KBM-7 (cell line): ENCODE data around the gene ACADM.
"Not testable (repeated sequence)": the region's sequence is repeated elsewhere in the genome, so short reads cannot be mapped to it uniquely, and the experiment has no call there.

Experiments used
- DNase-seq: peaks from one replicate; pipeline ENCODE4 v3.0.0-alpha.2; 2015
- in situ Hi-C: fragments of 300-500 bp; cut with MboI; formaldehyde crosslinking; loops from 2 replicates; pipeline ENCODE4 v1.14.3; 2020; ENCODE audit warnings: low sequenced_read_pairs, low pct_unique_long_range_greater_than_20kb, mixed read lengths

ACADM gene

GRCh38 chr1:75724472-75725022 lies at the start of gene ACADM:
ACADM (plus strand) TSS chr1:75724709; CDS start chr1:75724788, 79 bp downstream.
- DNase-seq = peak; percentile 89
- in situ Hi-C loops = no loop called here

- in situ Hi-C loops = no loop called here
- no peak for DNase-seq
These were observed 47.1 kb upstream of the ACADM start for GRCh38 chr1:75677443-75677842.

DNA sequence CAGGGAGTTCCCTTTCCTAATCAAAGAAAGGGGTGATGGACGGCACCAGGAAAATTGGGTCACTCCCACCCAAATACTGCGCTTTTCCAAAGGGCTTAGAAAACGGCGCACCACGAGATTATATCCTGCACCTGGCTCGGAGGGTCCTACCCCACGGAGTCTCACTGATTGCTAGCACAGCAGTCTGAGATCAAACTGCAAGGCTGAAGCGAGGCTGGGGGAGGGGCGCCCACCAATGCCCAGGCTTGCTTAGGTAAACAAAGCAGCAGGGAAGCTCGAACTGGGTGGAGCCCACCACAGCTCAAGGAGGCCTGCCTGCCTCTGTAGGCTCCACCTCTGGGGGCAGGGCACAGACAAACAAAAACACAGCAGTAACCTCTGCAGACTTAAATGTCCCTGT lies 46.5 kb upstream of the ACADM start:
- DNase-seq, in situ Hi-C loops: not testable (repeated sequence)

GRCh38 chr1:75690547-75690946 lies 34.0 kb upstream of the ACADM start:
- in situ Hi-C loops = no loop called here
- DNase-seq = no peak

- no peak for DNase-seq
- in situ Hi-C loops = no loop called here
These were observed 31.0 kb upstream of the ACADM start for GRCh38 chr1:75693551-75693950.

GRCh38 chr1:75696000-75696399 lies 28.5 kb upstream of the ACADM start:
- DNase-seq = no peak
- in situ Hi-C loops = no loop called here

GRCh38 chr1:75707191-75707590 lies 17.3 kb upstream of the ACADM start:
- in situ Hi-C loops = no loop called here
- no peak for DNase-seq

DNA sequence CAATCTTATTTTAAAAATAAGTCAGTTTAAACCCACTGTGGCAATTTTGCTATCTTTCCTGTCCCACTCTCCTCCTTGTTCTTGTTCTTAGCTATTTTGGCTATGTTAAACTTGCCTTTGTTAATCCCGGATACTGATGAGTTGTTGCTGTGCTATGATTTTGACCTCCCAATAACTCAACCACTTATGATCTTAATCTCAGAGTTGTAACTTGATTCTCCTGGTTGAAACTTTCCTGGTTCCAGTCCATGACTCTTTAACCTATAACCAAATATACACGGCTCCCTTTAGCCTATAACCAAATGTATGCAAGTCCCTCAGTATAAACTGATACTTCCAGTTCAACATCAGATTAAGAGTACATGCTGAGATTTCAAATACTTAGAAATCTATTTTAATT lies 15.6 kb upstream of the ACADM start:
- no peak for DNase-seq
- in situ Hi-C loops = no loop called here

DNA sequence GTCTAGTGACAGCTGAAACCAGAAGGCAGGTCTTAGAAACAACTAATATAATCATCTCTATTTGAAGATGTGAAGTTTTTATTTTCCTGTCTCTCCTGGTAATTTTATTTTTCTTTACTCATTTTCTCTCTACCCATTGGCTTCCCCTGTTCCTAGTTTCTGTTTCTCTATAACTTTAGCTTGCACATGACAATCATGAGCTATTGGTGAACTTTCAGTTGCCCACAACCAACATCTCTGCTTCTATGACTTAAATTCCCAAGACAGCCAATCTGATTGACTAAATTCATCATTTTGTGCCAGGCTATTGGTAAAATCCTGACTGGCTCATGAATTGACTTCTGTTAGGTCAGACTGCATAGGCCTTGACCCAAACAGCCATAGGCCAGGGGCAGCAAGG lies 13.7 kb upstream of the ACADM start:
- DNase-seq = no peak
- in situ Hi-C loops = no loop called here

- in situ Hi-C loops = no loop called here
- no peak for DNase-seq
These were observed 12.7 kb upstream of the ACADM start for GRCh38 chr1:75711846-75712245.

DNA sequence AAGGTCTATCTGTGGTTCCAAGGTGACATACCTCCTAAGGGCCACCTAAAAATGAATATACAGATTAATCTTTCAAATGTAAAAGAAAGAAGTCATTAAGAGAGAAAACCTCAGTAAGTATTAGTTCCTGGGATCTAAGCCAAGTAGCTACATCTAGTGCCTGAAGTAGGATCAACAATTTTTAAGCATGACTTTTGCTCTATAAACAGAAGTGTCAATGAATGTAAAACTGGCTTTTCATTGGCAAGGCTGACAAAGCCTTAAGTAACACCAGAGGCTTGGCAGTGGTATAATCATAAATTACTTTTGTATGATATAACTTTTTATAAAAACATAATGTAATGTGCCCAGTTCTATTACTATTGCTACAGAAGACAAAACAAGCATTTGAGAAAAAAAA lies 12.2 kb upstream of the ACADM start:
- DNase-seq = no peak
- in situ Hi-C loops = no loop called here

DNA sequence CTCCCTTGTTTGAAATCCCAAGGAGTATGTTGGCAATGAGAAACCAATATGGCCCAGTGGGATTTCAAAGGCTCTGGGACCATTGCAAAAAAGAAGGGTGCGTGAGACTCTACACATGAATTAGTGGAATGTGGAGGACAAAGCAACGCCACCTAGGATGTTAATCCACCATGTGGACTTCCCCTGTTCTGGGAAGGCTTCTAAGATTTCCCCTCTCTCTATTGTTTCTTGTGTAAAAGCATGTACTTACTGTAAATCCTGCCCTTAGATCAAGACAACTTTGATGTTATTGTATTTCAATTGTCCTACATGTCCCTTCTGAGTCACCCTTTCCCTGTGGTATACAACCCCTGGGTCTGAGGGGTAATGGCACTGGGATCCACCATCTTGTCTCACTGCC lies 4.7 kb upstream of the ACADM start:
- no peak for DNase-seq
- in situ Hi-C loops = no loop called here

GRCh38 chr1:75720325-75720724 lies 4.2 kb upstream of the ACADM start:
- no peak for DNase-seq
- in situ Hi-C loops = no loop called here

- in situ Hi-C loops = no loop called here
These were observed 3.7 kb upstream of the ACADM start for GRCh38 chr1:75720820-75721219.

GRCh38 chr1:75722246-75722645 lies 2.3 kb upstream of the ACADM start:
- in situ Hi-C loops, DNase-seq: not testable (repeated sequence)

More at GRCh38 chr1:75720820-75721219, 3.7 kb upstream of the ACADM start:
- DNase-seq = no peak

DNA sequence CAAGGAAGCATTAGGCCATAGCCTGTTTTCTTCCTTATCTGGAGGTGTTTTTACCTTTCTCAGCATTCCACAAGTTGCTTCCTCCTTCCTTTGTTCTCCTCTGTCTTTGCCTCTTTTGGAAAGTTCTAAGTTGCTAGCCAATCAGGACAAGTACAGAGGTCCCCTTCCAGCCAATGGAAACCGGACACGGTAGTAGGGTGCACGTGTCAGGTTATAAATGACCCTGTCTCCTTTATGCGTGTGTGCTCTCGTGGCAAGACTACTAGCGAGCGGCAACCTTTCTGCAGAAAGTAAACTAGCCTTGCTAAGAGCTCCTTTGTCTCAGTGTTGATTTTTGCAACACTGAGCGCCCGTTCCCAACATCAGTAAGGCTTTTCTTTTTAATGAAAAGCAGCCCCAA lies 1.5 kb upstream of the ACADM start:
- DNase-seq = no peak
- in situ Hi-C loops = no loop called here

GRCh38 chr1:75723989-75724471 lies 479 bp upstream of the ACADM start:
- DNase-seq = no peak

GRCh38 chr1:75725266-75725665 lies 757 bp downstream of the ACADM start:
- DNase-seq = peak; percentile 46
- in situ Hi-C loops = no loop called here

More at GRCh38 chr1:75723989-75724471, 479 bp upstream of the ACADM start:
- in situ Hi-C loops = no loop called here

DNA sequence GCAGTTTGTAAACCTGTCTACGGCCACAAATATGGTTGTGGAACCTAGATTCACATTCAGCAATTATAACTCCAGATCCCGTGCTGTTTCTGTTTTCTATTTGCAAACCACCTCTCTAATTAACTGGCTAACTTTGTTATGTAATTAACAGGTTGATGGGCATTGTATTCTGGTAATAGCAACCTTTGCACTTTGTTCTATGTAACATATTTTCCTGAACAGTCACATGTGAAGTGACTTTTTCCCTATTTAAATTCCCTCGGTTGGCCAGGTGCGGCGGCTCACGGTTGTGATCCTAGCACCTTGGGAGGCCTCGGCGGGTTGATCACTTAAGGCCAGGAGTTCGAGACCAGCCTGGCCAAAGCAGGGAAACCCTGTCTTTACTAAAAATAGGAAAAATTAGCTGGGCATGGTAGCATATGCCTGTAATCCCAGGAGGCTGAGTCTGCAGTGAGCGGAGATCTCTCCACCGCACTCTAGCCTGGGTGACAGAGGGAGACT lies 1.4 kb downstream of the ACADM start:
- in situ Hi-C loops = no loop called here
- DNase-seq = peak; percentile 38

DNA sequence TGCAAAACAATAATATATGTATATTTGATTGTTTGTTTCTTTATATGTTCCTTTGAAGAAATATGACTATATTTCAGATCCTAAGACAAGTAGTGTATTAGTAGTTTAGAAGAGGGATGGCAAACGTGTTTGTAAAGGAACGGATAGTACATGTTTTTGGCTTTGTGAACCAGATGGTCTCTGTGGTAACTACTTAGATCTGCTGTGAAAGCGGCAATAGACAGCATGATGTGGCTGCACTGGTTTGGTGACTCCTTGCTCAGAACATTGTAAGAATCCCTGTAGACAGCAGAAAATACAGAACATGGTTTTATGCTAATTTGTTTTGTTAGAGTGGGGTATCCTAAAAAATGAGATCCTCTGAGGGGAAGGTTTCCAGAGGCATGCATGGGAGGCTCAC lies 3.1 kb downstream of the ACADM start:
- in situ Hi-C loops = no loop called here
- DNase-seq = no peak

DNA sequence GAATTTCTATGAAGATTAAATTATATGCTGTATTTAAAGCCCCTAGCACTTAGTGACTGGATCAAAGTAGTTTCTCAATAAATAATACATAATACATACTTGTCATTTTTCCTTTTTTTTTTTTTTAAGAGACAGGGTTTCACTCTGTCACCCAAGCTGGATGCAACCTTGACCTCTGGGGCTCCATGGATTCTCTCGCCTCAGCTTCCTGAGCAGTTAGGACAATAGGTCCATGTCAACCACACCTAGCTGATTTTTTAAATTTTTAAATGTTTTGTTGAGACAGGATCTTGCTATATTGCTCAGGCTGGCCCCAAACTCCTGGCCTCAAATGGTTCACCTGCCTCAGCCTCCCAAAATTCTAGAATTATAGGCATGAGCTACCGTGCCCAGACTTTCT lies 5.9 kb downstream of the ACADM start:
- no peak for DNase-seq
- in situ Hi-C loops = no loop called here
